ENCODE measurements around the gene SMIM15.
"Not testable (repeated sequence)": the region's sequence is repeated elsewhere in the genome, so short reads cannot be mapped to it uniquely, and the experiment has no call there.

The SMIM15 gene, protein sequence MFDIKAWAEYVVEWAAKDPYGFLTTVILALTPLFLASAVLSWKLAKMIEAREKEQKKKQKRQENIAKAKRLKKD

DNA sequence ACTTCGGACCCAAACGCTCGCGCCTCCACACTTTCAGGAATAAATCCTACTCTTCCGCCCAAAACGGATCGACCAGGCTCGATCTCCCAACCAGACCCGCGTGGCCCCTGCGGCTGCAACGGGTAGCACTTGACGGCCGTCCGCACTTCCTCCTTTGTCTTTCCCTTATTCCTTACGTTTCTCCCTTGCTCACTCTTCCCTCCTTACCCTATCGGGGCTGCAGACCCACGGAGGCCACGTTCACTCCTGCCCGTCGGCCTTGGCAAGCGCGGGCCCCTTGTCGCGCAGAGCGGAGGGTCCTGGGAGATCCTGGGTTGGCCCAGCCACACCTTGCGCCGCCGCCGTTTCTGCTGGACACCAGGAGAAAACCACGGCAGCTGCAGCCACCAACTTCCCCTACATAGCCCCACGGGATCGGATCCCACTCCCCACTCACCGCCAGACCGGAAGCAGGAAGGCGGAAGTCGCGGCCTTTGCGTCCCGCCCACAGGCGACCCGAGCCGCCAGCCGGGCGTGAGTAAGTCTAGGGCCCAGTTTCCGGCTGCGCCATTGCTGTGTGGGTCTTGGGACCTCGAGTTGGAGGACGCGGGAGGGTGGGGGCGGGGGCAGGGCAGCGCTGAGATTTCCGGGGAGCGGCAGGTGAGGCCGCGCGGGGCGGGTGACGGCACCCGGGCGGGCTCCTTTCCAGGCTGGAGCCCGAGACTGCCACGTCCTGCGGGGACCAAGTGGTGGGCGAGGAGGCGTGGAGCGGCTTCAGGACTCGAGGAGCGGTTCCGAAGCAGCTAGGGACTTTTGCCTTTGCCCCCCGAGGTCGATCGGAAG is at the start of gene SMIM15:
SMIM15 (minus strand) TSS at position 459 of the 822 bp plus-strand sequence. CDS start 2,297 bp downstream, outside the sequence.
- peak; percentile 84 for DNase-seq

DNA sequence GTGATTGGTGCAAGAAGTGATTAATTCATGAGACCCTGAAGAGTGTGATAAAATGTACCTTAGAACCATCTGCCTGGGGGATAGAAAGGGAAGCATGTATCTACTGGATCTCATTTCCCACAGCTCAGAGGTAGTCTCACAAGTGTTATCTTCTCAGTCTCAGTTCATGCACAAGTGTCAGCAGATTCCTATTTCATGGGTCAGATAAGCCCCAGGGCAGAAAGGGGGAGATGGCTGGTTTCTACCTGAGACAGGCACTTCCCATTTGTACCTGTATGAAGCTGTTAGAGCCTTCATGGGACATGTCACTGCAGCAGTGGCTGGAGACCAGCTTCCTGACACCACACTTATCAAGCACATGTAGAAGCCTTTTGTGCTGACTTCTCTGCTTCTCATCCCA is 45.6 kb upstream of the SMIM15 start:
- no peak for DNase-seq

DNA sequence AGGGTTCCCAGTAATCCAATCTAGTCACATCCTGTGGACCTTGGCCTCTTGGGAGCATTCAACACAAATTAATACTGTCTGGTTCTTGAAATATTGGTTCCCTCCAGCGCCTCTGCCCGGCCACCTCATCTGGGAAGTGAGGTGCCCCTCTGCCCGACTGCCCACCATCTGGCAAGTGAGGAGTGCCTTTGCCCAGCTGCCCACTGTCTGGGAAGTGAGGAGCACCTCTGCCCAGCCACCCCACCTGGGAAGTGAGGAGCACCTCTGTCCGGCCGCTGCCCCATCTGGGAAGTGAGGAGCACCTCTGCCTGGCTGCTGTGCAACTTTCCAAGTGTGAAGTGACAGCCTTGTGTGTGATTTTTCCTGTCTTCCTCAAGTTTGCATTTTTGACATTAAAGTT is 42.7 kb upstream of the SMIM15 start:
- DNase-seq, result no peak

DNA sequence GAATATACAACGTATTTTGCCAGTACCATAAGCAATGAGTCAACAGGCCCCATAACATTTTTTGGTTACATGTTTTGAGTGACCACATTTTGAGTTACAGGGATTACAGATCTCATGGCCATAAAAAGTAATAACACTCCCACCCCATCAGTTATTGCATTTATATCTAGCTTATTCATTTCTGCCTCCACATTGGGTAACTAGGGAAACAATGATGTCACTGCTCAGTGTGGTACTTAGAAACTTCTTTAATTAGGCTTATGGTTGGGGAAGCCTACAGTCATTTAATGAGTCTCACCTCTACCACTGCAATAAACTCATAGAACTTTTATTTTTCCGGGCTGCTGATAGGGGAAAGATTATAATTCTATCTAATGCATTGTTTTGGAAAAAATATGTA is 39.9 kb upstream of the SMIM15 start:
- no peak for DNase-seq

DNA sequence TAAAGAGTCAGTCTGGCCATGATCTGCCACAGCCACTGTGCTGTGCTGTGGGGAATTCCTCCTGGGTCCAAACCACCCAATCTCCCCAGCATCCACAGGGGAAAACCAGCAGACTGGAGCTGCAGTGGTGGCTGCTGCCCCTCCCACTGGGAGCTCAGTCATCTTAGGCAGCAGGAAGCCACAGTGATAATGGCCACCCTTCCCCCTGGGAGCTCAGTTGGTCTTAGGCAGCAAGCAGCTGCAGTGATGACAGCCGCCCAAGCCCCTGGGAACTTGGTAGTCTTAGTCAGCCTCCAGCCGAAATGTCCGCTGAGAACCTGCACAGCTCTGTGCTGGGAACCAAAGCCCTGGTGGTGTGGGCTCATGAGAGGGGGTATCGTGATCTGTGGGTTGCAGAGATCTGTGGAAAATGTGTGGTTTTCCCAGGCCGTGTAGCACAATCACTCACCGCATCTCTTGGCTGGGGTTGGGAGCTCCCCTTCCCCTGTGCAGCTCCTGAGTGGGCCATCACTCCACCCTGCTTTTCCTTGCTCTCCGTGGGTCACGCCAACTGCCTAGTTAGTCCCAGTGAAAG is 38.4 kb upstream of the SMIM15 start:
- no peak for DNase-seq

DNA sequence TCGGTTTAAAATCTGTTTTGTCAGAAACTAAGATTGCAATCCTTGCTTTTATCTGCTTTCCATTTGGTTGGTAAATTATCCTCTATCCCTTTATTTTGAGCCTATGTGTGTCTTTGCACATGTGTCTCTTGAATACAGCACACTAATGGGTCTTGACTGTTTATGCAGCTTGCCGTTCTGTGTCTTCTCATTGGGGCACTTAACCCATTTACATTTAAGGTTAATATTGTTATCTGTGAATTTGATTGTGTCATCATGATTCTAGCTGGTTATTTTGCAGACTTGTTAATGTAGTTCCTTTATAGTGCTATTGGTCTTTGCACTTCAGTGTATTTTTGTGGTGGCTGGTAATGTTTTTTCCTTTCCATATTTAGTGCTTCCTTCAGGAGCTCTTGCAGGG is 36.3 kb upstream of the SMIM15 start:
- no peak for DNase-seq

DNA sequence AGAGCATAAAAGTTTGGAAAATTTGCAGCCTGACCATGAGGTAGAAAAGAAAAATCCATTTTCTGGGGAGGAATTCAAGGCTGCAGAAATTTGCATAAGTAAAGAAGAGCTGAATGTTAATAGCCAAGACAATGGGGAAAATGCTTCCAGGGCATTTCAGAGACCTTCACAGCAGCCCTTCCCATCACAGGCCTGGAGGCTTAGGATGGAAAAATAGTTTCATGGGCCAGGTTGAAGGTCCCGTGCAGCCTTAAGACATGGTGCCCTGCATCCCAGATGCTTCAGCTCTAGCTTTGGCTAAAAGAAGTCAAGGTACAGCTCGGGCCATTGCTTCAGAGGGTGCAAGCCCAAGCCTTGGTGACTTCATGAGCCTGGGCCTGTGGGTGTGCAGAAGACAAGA is 25.6 kb upstream of the SMIM15 start:
- DNase-seq, result not testable (repeated sequence)

DNA sequence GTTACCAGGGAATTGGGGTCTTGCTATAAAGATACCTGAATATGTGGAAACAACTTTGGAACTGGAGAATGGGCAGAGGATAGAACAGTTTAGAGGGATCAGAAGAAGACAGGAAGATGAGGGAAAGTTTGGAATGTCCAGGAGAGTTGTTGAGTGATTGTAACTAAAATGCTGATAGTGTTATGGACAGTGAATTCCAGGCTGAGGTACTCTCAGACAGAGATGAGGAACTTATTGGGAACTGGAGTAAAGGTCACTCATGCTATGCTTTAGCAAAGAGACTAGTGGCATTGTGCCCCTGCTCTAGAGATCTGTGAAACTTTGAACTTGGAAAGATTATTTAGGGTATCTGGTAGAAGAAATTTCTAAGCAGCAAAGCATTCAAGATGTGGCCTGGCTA is 25.1 kb upstream of the SMIM15 start:
- not testable (repeated sequence) for DNase-seq

DNA sequence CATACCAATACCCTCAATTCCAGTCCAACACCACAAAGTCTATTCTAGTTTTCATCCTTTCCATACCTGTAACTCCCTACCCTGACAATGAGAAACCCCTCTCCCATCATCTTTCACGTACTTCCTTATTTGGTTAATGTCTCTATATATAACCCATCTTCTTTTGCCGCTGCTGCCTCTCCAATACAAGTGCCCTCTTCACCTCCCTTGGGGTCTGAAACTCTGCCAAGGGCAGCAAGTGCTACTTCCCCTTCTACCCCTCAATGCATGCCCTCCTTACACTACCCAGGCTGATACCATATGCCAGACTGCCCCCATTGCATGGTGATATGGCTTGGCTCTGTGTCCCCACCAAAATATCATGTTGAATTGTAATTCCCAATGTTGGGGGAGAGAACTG is 24.4 kb upstream of the SMIM15 start:
- no peak for DNase-seq

DNA sequence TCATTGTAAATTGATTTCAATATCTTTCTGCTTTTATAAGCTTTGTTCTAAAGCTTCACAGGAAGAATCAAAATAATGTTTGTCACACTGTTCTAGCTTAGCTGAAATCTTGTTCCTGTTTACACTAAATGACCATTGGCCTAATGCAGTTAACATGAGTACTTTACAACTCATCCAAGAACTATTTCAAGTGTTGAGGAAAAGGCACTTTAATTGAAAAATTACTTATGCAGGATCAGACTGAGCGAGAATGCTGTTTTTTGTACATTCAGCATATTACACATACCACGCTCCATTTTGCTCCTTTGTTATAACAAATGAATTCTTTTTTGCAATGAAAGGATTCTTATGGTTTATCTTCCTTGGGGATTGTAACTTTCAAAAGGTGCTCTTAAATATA is 22.4 kb upstream of the SMIM15 start:
- DNase-seq, result no peak

DNA sequence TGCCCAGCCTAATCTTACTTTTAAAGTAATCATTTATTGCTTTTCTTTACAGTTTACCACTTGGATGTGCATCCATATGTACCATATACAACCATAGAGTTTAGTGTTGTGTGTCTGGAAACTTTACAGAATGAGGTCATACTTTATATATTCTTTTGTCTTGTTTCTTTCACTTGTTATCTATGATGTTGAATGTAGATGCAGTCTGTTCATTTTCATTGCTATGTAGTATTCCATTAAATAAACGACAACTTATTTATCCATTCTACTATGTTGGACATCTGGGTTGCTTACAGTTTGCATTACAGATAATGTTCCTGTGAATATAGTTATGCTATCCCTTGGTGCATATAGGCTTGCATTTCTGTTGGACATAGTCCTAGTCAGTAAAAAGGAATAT is 21.3 kb upstream of the SMIM15 start:
- DNase-seq, result no peak

DNA sequence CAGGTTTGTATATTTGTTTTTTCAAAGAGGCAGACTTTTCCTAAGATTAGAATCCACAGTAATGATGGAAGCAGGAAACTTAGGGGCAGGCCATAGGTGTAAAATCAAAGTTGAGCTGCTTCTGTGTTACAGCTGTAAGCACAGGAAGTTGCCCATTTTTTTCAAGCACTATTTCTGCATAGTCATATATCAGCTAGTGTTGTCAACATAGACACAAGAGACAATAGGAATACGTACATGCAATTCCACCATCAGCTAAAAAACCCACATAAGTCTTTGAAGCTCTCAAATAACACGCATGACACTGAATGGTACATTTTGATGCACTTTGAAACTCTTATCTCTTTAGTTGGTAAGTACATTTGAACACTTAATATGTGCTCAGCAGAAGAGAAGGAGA is 20.2 kb upstream of the SMIM15 start:
- no peak for DNase-seq

DNA sequence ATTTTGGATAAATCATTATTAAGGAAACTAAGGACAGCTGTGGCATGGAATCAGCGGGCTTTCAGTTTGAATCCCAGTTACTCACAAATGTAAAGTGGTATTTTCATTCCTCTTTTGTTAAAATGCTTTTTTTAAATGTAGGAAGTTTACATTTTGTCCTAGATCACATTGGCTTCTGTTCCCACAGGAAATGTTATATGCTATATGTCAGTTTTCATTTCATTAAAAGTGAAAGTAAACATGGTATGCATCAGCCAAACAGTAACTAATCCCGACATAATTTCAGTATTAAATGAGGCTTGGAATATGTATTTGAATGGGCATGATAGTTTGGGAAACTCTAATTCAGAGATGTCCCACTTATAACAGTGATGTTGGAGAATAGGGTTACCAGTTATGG is 18.6 kb upstream of the SMIM15 start:
- DNase-seq, result no peak

DNA sequence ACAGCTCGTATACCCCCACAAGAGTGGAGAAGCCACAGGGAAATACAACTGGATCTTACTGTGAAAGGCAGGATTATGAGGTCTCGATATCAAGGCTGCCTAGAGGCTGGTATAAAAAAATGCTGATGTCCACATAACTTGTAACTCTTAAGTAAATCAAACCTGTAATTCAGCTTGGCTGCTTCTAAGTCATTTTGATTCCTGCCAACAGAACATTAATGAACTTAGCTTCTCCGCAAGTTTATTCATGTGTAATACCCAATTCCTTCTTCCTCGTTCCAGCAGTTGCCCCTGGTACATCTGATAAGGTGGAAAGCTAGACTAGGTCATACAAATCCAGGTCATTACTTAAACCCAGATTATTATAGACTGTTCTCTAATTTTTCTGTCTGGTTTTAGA is 16.4 kb upstream of the SMIM15 start:
- no peak for DNase-seq

DNA sequence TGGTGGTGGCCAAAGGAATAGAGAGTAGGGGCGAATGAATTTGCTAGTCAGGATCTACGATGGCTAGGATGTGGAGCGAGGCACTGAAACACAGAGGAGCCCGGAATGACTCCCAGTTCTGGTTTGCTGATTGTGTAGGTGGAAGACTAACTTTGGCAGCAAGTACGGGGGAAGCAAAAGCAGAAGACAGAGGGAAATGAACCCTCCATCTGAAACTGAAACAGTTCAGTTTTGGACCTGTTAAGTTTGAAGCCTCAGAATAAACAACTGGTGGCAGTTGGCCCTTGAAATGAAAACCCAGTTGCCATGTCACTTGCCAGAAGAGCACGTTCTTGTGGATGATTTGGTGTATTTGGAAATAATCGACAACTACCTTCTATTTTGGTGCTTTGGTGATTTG is 15.4 kb upstream of the SMIM15 start:
- DNase-seq, result no peak

DNA sequence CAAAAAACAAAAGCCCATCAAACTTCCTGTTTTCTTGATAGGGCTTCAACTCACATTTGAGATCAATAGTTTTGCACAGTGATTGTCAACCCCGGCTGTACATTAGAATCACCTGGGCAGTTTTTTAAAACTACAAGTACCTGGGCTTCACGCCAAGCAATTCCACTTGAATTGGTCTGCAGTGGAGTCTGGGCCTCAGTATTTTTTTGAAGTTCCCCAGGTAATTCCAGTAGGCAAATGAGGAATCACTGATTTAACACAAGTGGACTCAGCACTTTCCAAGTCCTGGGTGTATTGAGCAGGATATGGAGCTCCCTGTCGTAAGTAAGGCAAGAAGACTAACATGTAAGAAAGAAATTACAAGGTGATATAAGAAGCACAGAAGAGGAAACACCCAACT is 14.8 kb upstream of the SMIM15 start:
- no peak for DNase-seq

DNA sequence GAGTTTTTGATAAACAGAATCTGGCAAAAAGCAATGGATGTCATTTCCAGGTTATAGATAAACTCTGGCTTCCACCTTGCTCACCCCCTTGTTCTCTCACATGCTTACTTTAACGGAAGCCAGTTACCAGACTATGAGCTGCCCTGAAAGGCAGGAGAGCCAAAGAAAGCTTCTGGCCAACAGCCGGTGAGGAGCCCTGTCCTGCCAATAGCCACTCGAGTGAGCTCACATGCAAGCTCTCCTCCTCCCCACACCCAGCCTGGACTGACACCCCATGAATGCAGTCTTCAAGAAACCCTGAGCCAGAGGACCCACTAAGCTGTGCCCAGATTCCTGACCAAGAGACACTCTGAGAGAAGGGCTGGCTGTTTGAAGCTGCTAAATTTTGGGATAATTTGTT is 14.4 kb upstream of the SMIM15 start:
- DNase-seq, result no peak

DNA sequence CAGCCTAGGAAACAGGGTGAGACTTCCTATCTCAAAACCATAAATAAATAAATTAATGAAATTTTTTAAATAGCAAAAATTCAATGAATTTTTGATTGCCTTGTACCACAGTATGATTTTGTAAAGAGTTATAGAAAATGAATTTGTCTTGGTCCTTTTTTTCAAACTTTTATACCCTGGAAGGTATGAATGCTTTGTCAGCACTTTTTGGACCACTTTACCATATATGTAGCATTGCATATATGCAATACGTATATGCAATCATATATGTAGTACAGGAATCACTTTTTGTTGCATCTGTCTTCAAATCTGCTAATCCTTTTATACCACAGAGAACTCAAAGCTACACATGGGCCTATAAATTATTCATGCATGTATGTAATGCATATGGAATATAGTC is 9.2 kb upstream of the SMIM15 start:
- DNase-seq, result no peak

DNA sequence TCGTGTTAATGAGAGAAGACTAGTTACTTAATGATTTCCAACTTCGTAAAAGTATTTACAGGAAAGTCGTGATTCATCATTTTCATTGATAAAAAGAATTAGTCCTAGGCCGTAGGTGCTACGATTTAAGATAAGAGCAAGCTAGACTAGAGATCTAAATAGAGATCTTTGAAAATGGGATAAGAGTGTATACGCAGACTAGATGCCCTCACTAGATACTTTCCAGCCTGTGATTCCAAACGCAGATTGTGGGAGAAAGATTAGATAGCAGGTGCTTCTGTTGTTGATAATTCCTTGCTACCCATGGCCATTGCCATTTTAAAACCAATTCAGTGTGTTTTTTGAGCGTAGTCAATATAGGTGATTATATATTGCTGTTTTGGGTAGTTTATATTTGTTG is 6.7 kb upstream of the SMIM15 start:
- DNase-seq, result no peak

DNA sequence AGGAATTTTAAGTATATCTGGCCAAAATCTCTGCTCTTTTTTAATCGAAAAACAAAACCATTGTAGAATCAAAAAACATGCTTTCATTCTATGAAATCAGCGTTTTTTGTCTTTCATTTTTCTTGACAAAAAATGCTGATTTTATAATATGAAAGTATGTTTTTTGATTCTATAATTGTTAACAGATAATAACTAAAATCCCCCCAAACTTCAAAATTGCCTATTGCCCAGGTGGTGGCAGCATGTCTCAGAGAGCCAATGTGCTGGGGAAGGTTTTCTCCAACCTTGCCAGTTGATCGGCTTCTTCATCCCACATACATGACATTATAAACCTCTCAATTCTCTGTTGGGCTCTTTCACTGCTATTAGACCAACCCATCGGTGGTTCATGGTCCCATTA is 5.1 kb upstream of the SMIM15 start:
- peak; percentile 36 for DNase-seq

DNA sequence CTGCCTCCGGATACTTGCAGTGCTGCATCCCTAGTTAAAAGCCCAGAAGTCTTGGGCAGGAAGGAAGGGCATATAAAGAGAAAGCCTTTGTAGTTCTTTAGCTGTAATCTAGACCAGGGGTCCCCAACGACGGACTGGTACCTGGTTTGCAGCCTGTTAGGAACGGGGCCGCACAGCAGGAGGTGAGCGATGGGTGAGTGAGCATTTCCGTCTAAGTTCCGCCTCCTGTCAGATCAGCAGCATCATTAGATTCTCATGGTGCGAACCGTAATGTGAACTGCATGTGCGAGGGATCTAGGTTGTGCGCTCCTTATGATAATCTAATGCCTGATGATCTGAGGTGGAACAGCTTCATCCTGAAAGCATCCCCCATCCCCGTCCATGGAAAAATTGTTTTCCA is 1.6 kb upstream of the SMIM15 start:
- no peak for DNase-seq

DNA sequence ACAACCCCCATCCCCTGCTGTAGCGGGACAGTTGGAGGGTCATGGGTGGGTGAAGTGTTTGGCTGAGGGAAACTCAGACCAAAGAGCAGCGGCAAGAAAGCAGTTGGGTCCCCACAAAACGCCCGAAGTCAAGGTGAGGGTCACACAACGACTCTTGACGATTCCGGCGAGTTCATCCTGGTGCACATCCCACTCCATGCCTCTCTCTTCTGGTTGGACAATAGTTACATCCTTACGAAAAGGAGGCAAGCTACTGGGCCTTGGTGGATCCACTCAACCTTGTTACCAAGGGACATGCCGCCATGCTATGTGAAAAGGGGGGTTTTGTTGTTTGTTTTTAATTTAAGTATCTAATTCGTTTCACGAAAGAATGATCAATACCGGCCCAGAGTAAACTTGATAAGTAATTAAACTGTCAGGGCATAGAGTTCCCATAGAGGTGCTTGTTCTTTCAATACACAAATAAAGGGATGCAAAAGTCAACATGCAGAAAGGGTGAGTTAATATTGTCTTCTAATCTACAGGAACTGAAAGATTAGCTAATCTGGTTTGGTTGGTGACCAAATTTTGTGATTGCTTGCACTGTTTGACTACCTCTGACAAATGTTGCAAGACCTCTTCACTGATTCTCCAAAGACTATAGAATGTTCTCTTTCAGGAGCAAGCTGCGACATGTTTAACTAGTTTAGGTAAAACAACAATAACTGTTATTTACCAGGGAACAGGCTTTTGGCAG is 732 bp upstream of the SMIM15 start:
- no peak for DNase-seq

DNA sequence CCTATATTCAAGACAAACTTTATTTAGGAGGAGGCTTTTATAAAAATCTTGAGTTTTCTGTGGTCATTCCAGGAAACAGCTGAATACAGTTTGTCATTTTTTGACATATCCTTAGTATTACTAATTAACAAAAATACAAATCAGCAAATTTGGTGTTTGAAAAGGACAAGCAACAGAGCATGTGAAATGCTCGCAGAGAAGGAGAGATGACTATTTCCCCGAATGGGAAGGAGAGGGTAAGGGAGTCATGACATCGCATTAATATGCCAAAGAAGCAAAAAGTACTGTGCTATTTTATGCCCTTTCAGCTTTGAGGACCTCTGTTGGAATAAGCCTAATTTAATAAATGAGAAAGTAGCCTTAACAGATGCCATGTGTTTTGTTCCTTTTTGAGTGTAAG is 1.8 kb downstream of the SMIM15 start:
- DNase-seq, result no peak

DNA sequence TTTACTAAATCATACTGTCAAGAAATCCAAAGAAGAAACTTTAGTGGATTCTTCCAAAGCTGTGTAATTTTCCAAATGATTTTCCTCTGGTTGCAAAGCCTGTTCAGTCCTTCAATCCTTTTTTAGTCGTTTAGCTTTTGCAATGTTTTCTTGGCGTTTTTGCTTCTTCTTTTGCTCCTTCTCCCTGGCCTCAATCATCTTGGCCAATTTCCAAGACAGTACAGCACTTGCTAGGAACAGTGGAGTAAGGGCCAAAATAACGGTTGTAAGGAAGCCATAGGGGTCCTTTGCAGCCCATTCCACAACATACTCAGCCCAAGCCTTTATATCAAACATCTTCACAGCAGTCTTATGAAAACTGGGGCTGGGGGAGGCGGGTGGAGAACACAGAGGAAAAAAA is 2.4 kb downstream of the SMIM15 start:
- no peak for DNase-seq
